ENCODE measurements around the gene AK5. TPM values are rescaled to one million over a fixed set of nuclear protein-coding genes. Genes with fewer than 3 reads are reported as not detected.

The AK5 gene
- total and polyA plus RNA-seq, 9 donors = 0.45 to 3.5 (median 0.82) TPM; not detected in 2

DNA sequence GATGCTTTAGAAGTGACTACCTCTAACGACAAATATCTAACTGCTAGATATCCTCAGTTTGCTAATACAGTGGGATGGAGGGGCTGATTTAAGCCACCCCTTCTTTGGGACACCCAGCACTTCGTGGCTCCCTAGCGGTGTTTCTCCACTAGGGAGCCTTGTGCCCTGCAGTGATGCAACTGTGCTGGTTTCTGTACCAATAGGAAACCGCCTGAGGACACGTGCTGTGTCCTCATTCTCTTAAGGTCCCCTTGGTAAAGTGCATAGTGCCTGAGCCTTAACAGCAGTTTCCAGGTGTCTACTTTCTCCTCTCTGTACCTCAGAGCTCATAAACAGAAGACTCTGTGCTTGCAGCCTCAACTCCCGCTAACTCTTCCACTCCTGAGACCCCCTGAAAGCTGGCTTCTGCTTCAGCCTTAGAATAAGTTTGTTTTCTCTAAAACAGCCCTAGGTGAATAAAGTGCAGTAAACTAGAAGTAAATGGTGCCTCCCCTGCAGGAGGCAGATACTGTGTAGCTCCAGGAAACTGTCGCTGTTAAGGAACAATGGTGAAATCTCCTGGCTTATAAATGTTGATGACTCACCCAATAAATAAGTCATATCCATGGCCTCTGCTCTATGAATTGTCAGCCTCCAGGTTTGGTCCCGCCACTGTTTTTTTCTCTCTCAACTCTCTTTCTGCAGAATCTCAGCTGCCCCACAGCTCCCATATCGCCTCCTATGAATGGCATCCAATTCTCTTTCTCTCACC, 130.4 kb downstream of the AK5 start:
- H3K4me3 ChIP-seq = no peak overlapping the region
- no peaks in the 10 kb centered on the region for H3K36me3 ChIP-seq
- WGBS, 3 donors = 77 to 82% (median 79%) methylated on average over 9 of the region's 9 CpGs
- H3K4me1 ChIP-seq (ENCODE audit: insufficient read depth) = no peaks in the 10 kb centered on the region
- H3K9me3 ChIP-seq = no peaks in the 10 kb centered on the region
- no peaks in the 10 kb centered on the region for H3K27me3 ChIP-seq
- no peak overlapping the region for H3K27ac ChIP-seq
- no peak for DNase-seq
- intact Hi-C loops (cut with DNase I) = no loop called here
- TF ChIP-seq, protein P1, sequence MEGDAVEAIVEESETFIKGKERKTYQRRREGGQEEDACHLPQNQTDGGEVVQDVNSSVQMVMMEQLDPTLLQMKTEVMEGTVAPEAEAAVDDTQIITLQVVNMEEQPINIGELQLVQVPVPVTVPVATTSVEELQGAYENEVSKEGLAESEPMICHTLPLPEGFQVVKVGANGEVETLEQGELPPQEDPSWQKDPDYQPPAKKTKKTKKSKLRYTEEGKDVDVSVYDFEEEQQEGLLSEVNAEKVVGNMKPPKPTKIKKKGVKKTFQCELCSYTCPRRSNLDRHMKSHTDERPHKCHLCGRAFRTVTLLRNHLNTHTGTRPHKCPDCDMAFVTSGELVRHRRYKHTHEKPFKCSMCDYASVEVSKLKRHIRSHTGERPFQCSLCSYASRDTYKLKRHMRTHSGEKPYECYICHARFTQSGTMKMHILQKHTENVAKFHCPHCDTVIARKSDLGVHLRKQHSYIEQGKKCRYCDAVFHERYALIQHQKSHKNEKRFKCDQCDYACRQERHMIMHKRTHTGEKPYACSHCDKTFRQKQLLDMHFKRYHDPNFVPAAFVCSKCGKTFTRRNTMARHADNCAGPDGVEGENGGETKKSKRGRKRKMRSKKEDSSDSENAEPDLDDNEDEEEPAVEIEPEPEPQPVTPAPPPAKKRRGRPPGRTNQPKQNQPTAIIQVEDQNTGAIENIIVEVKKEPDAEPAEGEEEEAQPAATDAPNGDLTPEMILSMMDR (IDR thresholded peaks at IDR 0.05) = no peak
- TF ChIP-seq EP300 (IDR thresholded peaks at IDR 0.05) (no peak), POLR2A (IDR thresholded peaks at IDR 0.05) (no peak)

DNA sequence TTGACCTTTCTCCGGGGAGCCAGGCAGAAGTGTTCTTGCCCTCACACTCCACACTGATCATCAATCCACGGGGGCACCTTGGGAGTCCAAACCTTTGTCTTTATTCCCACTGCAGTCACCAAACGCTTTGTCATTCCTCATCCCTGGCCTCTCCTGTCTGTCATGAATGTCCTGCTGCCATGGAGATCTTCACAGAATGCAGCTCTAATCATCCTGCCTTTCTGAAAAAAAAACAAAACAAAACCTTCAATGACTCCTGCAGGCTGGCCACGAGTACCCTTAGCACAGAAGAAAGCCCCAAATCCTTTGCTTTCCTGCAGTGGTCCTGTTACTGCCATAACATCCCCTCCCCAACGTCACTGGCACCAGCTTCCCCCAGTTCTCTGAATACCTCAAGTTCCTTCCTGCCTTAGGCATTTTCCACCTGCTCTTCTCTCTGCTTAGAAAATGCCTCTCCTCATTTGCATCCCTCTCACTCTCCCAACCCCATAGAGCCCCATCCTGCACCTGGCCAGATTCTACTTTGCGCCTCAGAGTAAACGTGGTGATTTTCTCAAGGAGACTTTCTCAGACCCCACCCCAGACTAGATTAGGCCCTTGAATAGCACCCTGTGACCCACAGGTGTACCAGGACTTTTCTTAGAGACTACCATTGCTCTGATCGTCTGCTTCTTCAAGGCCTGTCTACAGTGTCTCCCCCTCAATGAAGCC, 131.2 kb downstream of the AK5 start:
- Histone ChIP-seq H3K4me3 (no peak overlapping the region), H3K4me1 (ENCODE audit: insufficient read depth) (no peaks in the 10 kb centered on the region), H3K27ac (no peak overlapping the region), H3K27me3 (no peaks in the 10 kb centered on the region), H3K36me3 (no peaks in the 10 kb centered on the region), H3K9me3 (no peaks in the 10 kb centered on the region)
- intact Hi-C loops (cut with DNase I) = no loop called here
- DNase-seq = no peak
- TF ChIP-seq POLR2A (IDR thresholded peaks at IDR 0.05) = no peak
- TF ChIP-seq EP300 (IDR thresholded peaks at IDR 0.05) = no peak
- TF ChIP-seq, protein P1 (IDR thresholded peaks at IDR 0.05) = no peak
- WGBS, 3 donors = 38 to 56% (median 52%) methylated on average over 8 of the region's 8 CpGs

DNA sequence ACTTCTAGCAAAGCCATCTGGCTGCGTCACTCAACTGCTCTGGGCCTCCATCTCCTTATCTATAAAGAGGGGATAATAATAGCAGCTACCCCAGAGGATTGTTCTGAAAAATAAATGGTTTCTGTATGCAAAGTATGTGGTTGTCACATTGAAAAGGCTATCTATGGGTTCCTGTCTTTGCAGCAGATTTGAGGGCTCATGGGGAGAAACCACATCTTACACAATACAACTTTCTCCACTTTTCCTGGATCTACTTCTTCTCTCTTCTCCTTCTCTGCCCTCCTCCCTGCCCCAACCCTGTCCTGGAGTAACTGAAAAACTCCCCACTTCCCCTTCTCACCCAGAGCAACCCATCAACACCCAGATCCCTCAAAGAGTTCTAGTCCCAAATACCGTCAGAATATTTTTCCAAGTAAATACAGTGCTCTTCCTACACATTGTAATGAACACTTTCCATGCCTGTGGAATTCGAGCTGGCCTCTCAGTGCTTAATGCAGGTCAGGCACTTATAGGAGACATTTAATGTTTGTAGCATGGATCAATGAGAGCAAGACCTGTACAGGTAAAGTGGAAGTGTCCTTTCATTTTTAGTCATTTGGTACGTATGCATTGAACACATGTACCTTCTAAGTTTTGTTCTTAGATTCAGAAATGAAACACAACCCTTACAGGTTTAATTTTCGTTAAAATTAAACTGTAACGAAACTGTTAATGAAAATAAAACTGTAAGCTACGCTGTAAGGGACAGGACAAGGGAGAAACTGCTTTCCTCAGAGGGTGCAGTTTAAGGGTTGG, 131.9 kb downstream of the AK5 start:
- Histone ChIP-seq H3K9me3 (no peaks in the 10 kb centered on the region), H3K36me3 (no peaks in the 10 kb centered on the region), H3K4me3 (no peak overlapping the region), H3K4me1 (ENCODE audit: insufficient read depth) (no peaks in the 10 kb centered on the region), H3K27me3 (no peaks in the 10 kb centered on the region), H3K27ac (no peak overlapping the region)
- TF ChIP-seq POLR2A (IDR thresholded peaks at IDR 0.05) (no peak), EP300 (IDR thresholded peaks at IDR 0.05) (no peak)
- TF ChIP-seq, protein P1 (IDR thresholded peaks at IDR 0.05) = no peak
- 69 to 75% (median 73%) methylated on average over 7 of the region's 7 CpGs for WGBS, 3 donors
- intact Hi-C loops (cut with DNase I) = no loop called here
- DNase-seq = no peak

DNA sequence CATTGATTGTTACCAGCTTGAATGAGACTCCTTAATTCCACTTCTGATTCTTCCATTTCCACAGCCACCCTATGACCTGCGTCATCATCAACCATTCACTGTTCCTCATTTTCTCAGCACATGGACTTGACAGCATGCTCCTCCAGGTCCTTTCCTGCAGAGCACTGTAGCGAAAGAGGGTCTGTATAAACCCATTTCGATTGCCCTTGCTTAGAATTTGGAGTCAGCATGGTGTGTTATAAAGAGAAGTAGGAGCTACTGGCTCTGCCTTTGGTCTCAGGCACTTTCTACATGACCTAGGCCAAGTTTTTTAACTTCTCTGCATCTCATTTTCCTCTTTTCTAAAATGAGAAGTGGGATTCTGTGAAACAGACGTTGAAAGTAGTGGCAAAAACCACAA, 133.8 kb downstream of the AK5 start:
- Histone ChIP-seq H3K4me3 (no peak overlapping the region), H3K9me3 (no peaks in the 10 kb centered on the region), H3K27ac (no peak overlapping the region), H3K27me3 (no peaks in the 10 kb centered on the region), H3K4me1 (ENCODE audit: insufficient read depth) (no peaks in the 10 kb centered on the region), H3K36me3 (no peaks in the 10 kb centered on the region)
- TF ChIP-seq POLR2A (IDR thresholded peaks at IDR 0.05) = no peak
- TF ChIP-seq, protein P1 (IDR thresholded peaks at IDR 0.05) = no peak
- TF ChIP-seq EP300 (IDR thresholded peaks at IDR 0.05) = no peak
- intact Hi-C loops (cut with DNase I) = no loop called here
- WGBS, 3 donors = 82 to 88% (median 84%) methylated on average over 4 of the region's 4 CpGs
- DNase-seq = no peak

All from ovary (tissue), 9 donors.